GM19397 (cell line): Measurements from ENCODE around the gene FAH.

Experiments
- ATAC-seq: cut with Tn5 transposase; IDR thresholded peaks from one replicate; pipeline ENCODE4 v1.9.1; 2021; ENCODE audit warnings: mild to moderate bottlenecking, moderate library complexity; ENCODE audit not compliant: unreplicated experiment

The FAH gene

DNA sequence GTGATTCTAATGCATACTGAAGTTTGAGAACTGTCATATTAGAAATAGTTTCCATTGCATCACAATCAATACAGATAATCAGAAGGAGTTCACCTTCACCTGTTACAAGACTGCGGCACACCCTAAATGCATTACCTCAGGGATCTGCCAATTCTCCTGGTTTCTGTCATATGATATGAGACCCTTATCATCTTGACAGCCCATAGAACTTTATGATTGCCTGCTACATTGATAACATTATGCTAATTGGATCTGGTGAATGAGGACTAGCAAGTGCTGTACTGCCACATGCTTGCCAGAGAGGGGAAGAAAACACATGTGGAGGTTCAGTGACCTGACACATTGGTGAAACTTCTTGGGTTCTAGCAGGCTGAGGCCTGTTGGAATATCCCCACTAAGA lies 41.4 kb downstream of the FAH start:
- ATAC-seq: no peak

- no peak for ATAC-seq
Observed at GRCh38 chr15:80194914-80195313, 42.1 kb downstream of the FAH start.

- no peak for ATAC-seq
Observed at GRCh38 chr15:80199366-80199765, 46.6 kb downstream of the FAH start.

DNA sequence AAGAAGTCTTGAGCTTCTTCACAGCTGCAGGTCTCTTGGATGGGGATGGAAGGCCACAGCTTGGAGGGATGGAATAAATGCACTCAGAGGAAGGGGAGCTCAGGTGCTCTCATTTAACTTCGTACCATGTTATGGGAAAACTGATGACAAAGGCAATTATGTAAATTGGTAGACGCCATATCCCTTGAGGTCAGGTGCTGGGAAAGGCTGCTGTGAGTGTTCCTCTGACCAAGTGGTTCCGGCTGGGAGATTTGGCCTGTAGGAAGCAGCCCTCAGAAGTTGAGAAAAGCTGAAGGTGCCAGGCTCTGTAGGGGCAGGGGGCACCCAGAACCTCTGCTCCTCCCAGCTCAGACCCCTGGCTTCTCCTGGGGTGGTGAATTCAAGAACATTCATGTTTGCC lies 47.1 kb downstream of the FAH start:
- no peak for ATAC-seq

- ATAC-seq: no peak
Observed at GRCh38 chr15:80201256-80202015, 48.6 kb downstream of the FAH start.

GRCh38 chr15:80202016-80202315 lies 49.2 kb downstream of the FAH start:
- ATAC-seq: no peak

GRCh38 chr15:80202641-80203360 lies 50.0 kb downstream of the FAH start:
- no peak for ATAC-seq

DNA sequence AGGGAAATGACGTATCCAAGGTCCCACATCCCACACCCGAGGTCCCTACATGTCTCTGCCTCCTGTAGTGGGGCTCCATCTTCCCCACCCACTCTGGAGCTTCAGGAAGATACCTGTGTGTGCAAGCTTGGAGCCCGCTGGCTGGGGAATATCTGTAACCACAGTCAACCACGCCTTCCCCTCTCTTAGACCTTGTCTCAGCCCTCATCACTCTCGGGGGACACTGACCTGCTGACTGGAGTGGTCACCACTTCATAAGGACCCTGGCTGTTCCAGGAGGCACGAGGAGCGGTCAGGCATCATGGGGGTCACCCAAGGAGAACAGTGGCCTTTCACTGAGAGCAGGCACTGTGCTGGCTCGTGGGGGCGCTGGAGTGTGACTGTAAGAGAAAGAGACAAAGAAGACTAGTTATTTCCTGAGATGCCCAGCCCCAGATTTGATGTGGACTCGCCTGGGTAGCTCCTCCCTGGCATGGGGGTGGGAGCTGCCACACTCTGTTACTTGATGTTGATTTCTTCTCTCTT lies 50.6 kb downstream of the FAH start:
- no peak for ATAC-seq

DNA sequence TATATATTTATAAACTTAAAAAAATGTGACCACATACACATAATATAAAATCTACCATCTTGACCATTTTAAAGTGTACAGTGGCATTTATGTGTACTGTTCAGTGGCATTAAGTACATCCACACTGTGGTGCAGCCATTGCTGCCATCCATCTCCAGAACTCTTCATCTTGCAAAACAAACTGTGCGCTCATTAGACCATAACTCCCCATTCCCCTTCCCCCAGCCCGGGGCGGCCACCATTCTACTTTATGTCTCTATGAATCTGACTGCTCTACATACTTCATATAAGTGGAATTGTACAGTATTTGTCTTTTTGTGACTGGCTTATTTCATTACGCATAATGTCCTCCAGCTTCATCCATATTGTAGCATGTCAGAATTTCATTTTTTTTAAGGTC lies 51.4 kb downstream of the FAH start:
- no peak for ATAC-seq

DNA sequence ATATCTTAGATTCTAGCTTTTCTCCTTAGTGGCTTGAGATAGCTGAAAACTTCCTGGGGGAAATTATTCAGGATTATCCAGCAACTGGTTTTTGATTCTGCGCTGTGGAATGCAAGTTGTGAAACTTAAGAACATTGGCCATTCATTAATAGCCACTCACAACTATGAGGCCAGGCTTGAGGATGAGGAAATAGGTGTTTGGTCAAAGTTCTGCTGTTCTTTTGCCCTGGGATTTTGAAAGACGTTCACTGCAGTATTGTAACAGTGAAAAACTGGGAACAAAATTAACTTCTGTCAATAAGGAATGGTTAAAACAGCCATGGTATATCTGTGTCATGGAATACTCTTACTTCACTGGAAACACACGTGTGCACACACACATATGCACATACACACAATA lies 55.1 kb downstream of the FAH start:
- no peak for ATAC-seq

DNA sequence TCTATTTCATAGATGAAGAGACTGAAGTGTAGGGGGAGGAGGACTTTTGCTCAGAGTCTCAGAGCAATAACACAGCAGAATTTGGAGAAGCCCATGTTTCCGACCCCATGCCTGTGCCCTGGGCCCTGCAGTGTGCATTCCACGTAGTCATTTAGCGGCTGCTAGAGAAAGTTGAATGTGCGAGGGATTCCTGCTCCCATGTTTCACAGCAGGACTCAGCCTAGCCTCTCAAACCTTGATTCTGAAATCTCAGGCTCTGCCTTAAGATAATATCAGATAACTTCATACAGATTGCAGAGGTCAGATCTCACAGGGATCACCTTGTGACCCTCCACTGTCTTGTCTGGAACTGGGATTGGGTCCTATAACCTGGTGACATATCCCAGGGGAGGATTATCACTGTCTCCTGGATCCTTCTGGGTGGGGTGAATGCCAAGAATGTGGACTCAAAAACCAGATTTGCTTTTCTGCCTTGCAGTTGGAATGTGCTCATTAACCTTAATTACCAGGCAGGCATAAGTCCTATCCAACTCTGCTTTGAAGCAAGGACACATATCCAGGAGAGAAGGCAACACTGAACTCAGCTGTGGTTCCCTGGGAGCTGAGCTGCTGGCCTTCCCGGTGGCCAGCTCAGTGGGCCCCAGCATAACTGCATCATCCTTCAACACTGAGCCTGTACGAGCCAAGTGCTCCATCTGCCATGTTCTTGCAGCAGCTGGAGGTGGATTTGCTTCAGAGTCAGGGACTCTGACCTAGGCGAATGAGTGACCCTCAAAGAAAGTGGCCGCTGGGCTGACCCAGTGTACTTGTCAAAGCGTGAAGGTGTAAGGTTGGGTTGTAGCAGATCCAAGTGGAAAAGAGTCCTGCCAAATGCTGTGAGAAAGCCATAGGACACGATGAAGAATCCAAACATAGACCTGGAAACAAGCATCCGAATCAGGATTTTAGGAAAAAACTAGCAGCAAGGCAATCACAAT lies 56.2 kb downstream of the FAH start:
- no peak for ATAC-seq

GRCh38 chr15:80210611-80211573 lies 58.1 kb downstream of the FAH start:
- ATAC-seq: no peak

DNA sequence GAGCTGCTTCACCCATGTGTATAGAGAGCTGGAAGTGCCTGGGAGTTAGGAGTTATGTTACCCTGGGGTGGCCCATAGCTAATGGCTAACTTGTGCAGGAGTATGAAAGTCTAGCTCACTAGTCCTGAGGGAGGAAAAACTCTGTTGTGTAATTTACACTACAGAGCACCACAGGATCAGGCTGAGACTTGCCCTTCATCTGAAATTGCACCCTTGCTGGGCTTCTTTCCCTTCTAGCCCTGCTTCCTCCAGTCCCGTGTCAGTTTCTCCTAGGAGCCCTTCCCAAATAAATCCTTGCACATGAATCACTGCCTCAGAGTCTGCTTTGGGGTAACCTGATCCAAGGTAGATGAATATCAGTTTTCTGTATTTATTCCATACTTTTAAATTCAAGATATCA lies 59.2 kb downstream of the FAH start:
- ATAC-seq: no peak

- no peak for ATAC-seq
Observed at GRCh38 chr15:80214910-80215309, 62.1 kb downstream of the FAH start.

DNA sequence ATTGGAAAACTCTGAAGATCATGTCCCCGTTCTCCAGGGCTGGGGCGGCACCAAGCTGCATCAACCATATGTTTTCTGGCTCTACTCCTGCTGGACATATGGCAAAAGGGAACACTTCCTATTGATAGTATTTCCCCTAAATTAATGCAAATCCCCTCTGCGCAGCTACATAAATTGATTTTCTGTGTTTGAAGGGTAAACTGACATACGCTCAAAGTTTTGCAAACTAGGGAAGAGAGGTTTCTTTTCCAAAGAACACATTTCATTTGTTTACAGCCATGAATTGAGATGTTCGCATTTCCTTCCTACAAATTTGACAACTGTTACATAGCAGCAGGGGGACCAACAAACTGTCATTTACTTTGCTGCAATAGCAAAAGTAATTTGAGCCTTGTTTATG lies 63.3 kb downstream of the FAH start:
- ATAC-seq: no peak

DNA sequence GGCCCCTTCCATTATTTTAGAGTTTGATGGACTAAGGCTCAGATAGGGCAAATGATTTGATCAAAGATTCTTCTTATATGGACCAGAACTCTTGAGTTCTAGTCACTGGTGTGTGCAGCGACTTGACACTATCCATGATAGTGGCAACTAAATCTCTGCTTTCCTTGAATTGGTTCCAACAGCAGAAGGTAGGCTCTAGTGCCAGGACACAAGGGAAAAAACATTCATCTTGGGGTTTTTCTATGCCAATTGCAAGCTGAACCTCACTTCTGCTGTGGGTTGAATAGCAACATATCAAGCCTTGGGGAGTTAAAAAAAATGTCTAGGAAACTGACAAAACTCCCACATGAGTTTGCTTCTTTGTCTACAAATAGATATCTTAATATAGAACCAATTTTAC lies 64.1 kb downstream of the FAH start:
- ATAC-seq: no peak

- no peak for ATAC-seq
Observed at GRCh38 chr15:80217327-80217900, 64.6 kb downstream of the FAH start.

GRCh38 chr15:80219955-80220354 lies 67.2 kb downstream of the FAH start:
- no peak for ATAC-seq

GRCh38 chr15:80228959-80229610 lies 76.3 kb downstream of the FAH start:
- no peak for ATAC-seq
